ENCODE results near the gene TRMT61A.
"Not testable (repeated sequence)": the region's sequence is repeated elsewhere in the genome, so short reads cannot be mapped to it uniquely, and the experiment has no call there.

DNA sequence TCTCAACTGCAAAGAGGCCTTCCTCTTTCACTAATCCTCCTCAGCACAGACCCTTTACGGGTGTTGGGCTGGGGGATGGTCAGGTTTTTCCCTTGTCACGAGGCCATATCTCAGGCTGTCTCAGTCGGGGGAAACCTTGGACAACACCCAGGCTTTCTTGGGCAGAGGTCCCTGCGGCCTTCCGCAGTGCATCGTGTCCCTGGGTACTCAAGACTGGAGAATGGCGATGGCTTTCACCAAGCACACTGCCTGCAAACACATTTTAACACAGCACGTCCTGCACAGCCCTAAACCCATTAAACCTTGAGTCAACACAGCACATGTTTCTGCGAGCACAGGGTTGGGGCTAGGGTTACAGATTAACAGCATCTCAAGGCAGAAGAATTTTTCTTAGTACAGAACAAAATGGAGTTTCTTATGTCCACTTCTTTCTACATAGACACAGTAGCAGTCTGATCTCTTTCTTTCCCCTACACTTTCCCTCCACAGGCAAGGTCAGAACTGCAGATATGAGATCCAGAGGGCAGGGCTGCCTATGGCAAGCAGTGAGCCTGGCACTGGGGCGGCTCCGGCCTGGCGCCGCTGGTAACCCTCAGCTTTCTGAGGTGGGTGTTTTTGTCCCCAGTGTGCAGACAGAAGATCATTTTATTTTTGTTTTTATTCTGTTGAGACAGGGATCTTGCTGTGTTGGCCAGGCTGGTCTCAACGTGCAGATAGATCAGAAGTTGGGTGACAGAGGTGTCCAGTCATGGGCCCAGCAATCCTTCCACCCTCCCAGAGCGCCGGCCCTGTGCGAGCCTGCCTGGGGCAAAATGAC lies 3.4 kb upstream of the TRMT61A start:
- not testable (repeated sequence) for TF ChIP-seq EZH2 (IDR thresholded peaks at IDR 0.05; ENCODE audit: insufficient read depth, poor library complexity, severe bottlenecking); EZH2phosphoT487 (IDR thresholded peaks at IDR 0.05; ENCODE audit: insufficient read depth, low read depth)
